Ecto neural progenitor cell (in vitro differentiated cells): ENCODE measurements around the gene S1PR4.
A peak's percentile ranks its signal among the peaks of the same experiment; 100 is the strongest.
"Not testable (repeated sequence)": the region's sequence is repeated elsewhere in the genome, so short reads cannot be mapped to it uniquely, and the experiment has no call there.

Experiments
- DNase-seq: peaks from one replicate; pipeline ENCODE4 v3.0.0-alpha.2; 2018; ENCODE audit warnings: low spot score

S1PR4 gene

DNA sequence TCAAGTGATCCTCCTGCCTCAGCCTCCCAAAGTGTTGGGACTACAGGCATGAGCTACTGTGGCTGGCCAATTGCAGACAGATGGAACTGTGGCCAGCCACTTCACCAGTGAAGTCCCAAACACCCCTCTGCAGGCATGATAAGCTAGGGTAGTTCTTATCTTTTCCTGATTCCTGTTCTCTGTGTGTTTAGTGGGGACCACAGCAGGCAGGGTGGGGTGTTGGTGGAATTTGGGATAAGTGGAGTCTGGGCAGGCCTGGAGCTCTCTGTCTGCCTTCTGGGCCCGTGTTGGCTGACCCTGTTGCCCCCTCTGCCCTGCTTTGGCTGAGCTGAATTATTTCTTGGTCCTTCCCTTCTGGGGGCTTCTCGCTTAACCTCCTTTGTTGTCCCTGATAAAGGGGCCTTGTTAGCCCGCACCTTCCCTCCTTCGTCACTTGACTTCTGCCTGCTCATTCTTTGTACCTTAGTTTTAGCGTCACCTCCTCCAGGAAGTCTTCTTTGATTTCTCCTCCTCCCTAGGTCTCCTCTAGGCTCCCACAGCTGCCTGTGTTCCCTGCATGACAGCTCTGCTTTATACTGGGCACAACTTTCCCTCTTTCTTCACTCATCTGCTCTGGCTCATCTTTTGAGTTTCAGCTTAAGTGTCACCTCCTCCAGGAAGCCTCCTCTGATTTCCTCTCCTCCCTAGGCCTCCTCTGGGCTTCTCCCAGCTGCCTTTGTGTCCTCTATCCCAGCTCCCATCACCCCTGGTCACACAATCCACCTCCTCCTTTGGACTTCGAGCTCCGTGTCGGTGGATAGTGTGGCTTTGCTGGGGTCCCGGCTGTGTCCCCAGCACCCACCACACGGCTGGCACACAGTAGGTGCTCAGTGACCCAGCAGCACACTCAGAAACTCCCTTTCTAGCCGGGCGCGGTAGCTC, 5.4 kb downstream of the S1PR4 start:
- DNase-seq: no peak

DNA sequence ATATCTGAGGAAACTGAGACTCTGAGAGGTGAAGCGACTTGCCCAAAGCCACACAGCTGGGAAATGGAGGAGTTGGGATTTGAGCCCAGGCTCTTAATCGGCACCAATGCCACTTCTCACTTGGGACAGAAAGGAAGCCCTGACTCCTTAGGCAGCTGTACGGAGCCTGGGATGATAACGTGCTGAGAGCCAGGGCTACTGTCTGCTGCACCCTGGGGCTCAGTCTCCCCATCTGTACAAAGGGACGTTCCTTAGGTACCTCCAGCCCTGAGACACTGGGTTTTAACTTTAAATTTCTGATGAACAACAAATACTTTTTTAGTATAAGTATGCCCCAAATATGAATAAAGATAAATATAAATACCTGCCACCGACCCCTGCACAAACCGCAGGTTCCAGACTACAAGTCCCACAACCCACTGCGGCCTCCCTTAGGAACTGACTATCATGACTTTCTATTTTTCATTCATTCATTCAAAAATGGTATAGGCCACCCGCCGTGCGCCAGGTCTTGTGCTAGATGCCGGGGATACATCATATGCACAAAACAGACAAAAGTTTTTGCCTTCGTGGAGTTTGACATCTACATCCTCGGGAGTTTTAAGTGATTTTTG, 6.4 kb downstream of the S1PR4 start:
- no peak for DNase-seq

GRCh38 chr19:3185461-3186159, 7.0 kb downstream of the S1PR4 start, which contains the start of gene NCLN:
Gene NCLN (plus strand): TSS chr19:3185930. CDS start chr19:3186031, 101 bp downstream.
- peak; percentile 97 for DNase-seq

DNA sequence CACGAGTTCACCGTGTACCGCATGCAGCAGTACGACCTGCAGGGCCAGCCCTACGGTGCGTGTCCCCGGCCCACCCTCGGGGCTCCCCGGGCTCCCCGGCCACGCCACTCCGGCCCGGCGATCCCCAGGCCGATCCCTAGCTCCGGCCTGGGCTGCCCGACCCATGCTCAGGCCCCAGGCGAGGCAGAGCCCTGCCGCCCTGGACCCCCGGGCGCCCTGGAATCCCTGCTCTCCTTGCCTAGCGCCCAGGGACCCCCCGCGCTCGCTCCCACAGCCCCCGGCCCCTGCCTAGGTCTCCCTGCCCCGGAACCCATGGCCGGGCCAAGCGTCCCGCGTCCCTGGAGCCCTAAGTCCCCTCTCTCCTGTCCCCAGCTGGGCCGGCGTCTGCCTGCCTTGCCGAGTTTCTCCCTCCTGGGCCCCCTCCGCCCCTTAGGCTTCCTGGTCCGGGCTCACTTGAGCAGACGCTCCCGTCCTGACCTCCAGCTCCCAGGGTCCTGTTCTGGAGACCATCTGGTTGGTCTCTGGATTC, 7.7 kb downstream of the S1PR4 start:
- no peak for DNase-seq

DNA sequence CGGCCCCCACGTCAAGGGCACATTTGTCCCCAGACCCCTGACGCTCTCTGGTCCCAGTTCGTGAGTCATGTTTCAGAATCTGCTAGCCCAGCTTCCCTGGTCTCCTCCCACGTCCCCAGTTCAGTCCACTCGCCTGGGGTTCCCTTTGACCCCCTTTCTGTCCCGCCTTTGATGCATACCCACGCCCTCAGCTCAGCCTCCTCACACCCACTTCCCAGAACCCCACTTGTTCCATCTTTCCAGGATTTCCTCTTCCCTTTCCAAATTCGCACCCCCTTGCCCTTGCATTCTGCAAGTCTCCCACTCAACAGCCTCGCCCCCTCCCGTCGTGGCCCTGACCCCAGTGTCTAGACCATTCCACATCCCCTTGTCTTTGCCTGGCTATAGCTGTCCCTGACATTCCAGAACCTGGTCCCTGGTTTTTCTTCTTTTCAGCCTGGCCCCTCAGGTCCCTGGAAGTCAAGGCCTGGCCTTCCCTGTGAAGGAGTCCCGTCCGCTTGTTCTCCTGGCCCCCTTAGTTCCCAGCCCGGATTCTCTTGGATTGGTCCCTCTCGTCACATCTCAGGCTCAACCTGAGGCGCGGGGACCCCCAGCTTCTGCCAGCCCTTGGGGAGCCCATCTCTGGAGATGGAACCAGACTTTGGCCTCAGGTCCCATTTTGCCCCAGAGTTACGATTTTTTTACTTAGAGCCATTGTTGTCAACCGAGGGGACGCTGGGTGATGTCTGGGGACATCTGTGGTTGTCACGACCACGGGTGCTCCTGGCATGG, 8.5 kb downstream of the S1PR4 start:
- DNase-seq: no peak

DNA sequence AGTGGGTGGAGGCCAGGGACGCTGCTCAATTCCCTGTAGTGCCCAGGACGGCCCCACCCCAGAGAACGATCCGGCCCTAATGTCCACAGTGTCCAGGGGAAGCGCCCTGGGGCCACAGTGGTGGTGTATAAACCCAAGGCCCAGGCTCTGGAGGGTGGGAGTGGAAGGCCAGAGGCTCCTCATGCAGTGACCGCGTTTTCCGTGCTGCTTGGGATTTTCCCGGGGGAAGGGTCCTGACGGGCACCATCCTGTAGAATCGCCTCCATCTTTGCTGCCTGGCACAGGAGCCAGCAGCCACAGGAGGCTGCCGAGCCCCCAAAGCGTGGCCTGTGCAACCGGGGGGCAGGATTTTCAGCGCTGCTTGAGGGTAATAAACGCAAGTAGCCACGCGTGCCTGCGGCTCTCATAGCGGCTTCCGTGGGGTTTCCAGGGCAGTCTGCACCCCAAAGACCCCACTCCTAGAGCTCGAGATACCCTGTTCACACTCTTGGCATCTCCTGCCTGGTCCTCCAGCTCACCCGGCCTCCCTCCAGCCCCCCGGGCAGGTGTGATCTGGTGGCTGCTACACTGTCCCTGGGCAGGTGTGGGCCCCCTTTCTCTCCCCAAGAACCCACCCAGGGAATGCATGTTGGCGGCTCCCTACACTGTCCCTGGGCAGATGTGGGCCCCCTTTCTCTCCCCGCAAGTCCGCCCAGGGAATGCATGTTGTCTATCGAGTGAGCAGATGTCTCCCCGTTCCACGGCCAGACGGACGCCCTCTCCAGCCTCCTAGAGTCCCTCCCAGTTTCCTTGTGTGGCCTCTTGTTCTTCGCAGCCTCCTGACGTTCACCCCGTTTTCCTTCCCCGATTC, 9.3 kb downstream of the S1PR4 start:
- DNase-seq: no peak

DNA sequence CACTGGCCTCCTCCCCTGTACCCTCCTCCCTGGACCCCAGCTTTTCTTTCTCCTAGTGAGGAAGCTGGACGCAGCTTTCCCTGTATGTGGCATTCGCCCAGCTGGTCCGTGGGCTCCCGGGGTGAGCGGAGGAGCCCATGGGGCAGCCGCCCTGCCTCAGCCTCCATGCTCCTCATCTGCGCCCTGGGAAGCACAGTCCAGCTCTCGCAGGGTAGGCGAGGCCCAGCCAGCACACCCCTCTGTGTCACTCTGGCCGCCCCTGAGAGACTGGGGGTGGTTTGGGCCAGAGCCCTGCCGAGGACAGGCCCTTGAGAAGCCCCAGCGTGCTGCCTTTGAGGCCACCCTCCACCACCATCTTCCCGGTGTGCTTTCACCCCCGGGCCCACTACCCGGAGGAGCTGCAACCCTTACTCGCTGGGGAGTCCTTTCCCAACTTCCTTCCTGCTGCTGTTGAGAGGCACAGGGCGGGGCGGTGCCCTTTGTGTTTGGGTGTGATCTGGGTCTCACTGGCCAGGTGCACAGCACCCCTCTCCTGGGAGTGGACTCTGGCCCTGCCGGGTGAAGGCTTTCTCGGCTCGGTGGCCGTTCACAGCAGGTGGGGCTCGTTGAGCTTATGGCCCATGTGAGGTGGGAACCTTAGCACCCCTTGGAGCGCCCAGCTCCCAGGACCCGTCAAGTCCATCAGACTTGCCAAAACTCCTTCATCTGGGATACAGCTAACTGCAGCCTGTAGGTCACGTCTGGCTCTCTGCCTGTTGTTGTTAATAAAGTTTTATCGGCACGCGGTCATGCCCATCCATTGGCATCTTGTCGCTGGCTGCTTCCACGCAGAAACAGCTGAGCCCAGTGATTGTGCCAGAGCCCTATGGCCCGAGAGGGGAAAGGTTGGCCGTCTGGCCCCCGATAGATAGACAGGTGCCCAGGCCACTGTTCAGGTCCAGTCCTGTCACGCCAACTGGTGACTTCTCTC, 10.3 kb downstream of the S1PR4 start:
- DNase-seq: no peak

DNA sequence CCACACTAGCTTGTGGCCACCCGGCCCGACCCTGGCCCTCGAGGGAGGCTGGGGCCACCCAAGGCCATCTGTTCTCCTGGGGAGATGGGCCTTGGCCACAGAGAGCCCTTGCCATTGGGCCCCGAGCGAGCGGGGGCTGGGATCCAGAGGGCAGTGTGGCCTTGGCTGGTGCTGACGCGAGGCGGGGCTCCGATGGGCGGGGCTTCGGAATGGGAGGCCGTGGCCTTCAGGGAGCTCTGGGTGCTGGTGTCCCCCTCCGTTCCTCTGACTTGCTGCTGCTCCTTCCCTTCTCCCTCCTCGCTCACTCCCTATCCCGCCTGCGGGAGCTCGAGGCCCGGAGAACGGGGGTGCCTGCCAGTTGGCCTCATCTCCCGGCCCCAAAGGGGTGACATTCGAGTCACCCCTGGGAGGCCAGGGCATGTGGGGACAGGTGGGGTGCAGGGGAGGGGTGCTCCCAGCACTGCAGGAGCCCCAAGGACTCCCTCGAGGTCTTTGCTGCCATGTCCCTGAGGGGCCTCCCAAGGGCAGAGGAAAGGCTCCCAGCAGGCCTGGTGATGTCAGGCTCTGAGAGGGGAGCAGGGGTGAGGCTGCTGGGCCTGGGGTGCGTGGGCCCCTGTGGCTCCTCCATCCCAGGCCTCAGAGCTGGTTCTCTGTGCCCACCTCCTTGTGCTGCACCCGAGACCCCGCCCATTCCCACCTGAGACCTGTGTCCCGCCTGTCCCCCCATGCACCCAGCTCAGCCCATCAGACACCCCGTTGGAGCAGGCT, 11.3 kb downstream of the S1PR4 start:
- DNase-seq: no peak

DNA sequence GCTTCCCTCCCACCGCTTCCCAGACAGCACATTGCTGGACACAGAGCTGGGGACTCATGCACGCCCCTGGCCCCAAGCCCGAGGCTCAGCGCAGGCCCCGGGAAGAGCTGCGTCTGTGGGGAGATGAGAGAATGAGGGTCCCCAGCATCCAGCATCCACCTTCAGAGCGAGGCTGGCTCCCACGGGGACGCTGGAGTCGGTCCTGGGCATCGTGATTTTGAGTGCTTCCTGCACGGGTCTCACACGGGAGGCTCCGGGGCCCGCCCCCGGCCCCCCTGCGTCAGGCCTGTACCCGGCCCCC, 11.9 kb downstream of the S1PR4 start:
- no peak for DNase-seq

GRCh38 chr19:3190921-3191805, 12.6 kb downstream of the S1PR4 start:
- no peak for DNase-seq

DNA sequence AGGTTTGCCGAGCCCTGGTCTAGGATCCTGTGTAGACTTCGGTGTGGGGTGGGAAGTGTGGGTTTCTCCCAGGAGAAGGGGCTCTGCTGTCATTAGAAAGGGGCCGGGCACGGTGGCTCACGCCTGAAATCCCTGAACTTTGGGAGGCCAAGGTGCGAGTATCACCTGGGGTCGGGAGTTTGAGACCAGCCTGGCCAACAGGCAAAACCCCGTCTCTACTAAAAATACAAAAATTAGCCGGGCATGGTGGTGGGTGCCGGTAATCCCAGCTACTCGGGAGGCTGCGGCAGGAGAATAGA, 13.2 kb downstream of the S1PR4 start:
- not testable (repeated sequence) for DNase-seq

- no peak for DNase-seq
Observed at GRCh38 chr19:3192228-3192635, 13.7 kb downstream of the S1PR4 start.

DNA sequence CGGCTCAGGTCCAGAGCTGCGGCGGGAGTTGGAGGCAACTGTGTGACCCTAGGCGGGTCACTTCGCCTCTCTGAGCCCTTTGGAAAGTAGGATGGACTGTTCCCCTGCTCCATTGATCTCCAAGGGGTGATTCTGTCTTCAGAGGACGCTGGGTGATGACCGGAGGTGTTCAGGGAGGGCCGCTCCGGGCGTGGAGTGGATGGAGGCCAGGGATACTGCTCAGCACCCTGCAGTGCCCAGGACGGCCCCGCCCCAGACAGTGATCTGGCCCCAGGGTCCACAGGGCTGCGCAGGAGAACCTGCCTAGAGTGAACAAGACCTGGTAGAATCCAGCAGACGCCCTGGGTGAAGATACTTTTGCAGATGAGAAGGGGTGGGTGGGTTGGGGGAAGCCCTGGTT, 14.1 kb downstream of the S1PR4 start:
- no peak for DNase-seq

- no peak for DNase-seq
Observed at GRCh38 chr19:3193256-3194105, 14.9 kb downstream of the S1PR4 start.

GRCh38 chr19:3194106-3195087, 15.8 kb downstream of the S1PR4 start:
- no peak for DNase-seq
